Activated naive CD8-positive, alpha-beta T cell treated with anti-CD3 and anti-CD28 coated beads, Interleukin-2, amount 50 U/mL, for 16 hours (primary cell): ENCODE results near the gene ZNF23.

ENCODE experiments used
- DNase-seq: peaks from one replicate; pipeline ENCODE4 v3.0.0-alpha.2; 2020; ENCODE audit warnings: low read depth, low spot score

ZNF23 gene

GRCh38 chr16:71426880-71427615, 35.0 kb downstream of the ZNF23 start:
- no peak for DNase-seq

GRCh38 chr16:71426069-71426879, 35.8 kb downstream of the ZNF23 start:
- no peak for DNase-seq

- no peak for DNase-seq
Observed at GRCh38 chr16:71425746-71426068, 36.3 kb downstream of the ZNF23 start.

- DNase-seq: no peak
Observed at GRCh38 chr16:71424626-71425025, 37.4 kb downstream of the ZNF23 start.

GRCh38 chr16:71423865-71424264, 38.2 kb downstream of the ZNF23 start:
- DNase-seq: no peak

GRCh38 chr16:71423016-71423415, 39.0 kb downstream of the ZNF23 start:
- DNase-seq: no peak

GRCh38 chr16:71421911-71422310, 40.1 kb downstream of the ZNF23 start:
- no peak for DNase-seq

GRCh38 chr16:71414038-71414437, 48.0 kb downstream of the ZNF23 start:
- DNase-seq: no peak

GRCh38 chr16:71413341-71413740, 48.7 kb downstream of the ZNF23 start:
- no peak for DNase-seq

- peak; percentile 37 for DNase-seq
Observed at GRCh38 chr16:71412270-71413160, 49.5 kb downstream of the ZNF23 start.

GRCh38 chr16:71410146-71410545, 51.9 kb downstream of the ZNF23 start:
- no peak for DNase-seq

GRCh38 chr16:71409011-71409775, 52.9 kb downstream of the ZNF23 start:
- no peak for DNase-seq

- no peak for DNase-seq
Observed at GRCh38 chr16:71408536-71408935, 53.5 kb downstream of the ZNF23 start.

- DNase-seq: no peak
Observed at GRCh38 chr16:71407731-71408130, 54.3 kb downstream of the ZNF23 start.

GRCh38 chr16:71406724-71407123, 55.3 kb downstream of the ZNF23 start:
- DNase-seq: no peak

- no peak for DNase-seq
Observed at GRCh38 chr16:71406316-71406715, 55.7 kb downstream of the ZNF23 start.

- no peak for DNase-seq
Observed at GRCh38 chr16:71404364-71404763, 57.7 kb downstream of the ZNF23 start.

GRCh38 chr16:71402674-71403073, 59.4 kb downstream of the ZNF23 start:
- DNase-seq: no peak

GRCh38 chr16:71402007-71402406, 60.0 kb downstream of the ZNF23 start:
- DNase-seq: no peak

GRCh38 chr16:71399801-71400563, 62.1 kb downstream of the ZNF23 start:
- no peak for DNase-seq
